MV-4-11 (cell line): ENCODE measurements around the gene SPATS2.

Experiments used
- DNase-seq: peaks from one replicate; lab custom pipeline; 2025; lab: John Stamatoyannopoulos, UW

SPATS2 gene

DNA sequence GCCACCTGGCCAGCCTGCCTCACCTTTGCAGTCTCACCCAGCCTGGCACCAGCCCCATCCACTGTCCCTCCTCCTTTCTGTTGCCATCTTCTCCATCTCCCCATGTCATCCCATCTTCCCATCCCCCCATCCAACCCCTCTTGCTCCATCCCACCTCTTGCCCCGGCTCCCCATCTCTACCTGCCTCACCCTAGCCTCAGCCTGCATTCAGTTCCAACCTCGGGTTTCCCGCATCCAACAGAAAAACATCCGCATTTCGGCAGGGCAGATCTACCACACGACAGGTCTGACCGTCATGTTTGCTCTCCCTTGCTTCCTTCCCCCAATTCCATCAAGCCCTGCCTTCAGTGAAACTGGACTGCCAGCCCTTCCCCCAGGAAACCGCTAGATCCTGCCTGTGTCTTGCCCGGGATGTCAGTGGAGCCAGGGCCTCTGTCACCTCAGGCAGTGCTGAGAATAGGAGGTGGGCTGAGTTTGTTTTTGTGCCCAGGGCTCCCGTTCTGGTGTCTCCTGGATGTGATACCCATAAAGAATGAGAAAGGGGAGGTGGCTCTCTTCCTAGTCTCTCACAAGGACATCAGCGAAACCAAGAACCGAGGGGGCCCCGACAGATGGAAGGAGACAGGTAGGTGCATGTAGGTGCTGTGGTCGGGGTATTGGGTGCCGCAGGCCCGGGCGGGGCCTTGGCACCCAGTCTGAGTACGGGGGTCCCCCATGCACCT is 174.0 kb downstream of the SPATS2 start:
- DNase-seq, result no peak

DNA sequence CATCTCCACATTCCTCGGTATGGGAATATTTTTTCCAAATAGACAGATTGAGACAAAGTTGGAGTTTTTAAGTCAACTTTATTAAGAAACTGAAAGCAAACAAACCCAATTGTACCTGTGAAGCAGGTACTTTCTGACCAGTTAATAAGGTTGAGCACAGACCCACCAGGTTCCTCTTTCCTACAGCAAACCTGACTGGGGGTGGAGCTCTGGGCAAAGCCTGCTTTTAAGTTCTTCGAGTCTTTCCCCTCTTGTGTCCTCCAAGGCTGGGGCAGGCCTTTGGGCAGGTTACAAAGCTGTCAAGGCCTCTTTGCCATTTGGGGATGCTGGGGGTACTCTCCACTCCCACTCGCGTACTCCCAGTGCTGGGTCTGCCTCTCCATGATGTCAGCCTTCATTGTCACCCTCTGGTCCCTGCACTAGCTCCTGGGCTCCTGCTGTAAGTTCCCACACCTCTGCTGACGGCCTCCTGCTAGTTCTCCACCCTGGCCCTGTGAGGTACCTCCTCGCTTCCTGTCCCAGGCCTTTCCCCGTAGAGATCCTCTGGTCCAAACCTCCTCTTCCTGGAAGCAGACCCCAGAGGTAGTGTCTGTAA is 174.7 kb downstream of the SPATS2 start:
- no peak for DNase-seq

DNA sequence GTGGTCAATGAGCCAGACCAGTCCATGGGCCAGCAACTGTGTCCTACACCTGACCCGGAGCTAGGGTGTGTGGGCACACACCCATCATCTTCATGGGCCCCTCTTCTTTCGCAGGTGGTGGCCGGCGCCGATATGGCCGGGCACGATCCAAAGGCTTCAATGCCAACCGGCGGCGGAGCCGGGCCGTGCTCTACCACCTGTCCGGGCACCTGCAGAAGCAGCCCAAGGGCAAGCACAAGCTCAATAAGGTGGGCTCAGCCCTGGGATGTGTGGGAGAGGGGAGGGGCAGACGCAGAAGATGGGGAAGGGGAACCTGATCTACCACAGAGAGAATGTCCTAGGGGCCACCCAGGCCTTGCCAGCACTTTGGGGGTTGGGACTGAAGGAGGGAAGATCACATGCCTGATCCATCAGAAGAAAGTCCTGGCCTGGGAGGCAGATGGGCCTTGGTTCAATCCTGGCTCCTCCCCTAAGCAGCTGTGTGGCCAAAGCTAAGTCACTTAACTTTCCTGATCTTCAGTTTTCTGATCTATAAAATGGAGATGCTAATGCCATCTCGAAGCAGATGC is 175.4 kb downstream of the SPATS2 start:
- no peak for DNase-seq

DNA sequence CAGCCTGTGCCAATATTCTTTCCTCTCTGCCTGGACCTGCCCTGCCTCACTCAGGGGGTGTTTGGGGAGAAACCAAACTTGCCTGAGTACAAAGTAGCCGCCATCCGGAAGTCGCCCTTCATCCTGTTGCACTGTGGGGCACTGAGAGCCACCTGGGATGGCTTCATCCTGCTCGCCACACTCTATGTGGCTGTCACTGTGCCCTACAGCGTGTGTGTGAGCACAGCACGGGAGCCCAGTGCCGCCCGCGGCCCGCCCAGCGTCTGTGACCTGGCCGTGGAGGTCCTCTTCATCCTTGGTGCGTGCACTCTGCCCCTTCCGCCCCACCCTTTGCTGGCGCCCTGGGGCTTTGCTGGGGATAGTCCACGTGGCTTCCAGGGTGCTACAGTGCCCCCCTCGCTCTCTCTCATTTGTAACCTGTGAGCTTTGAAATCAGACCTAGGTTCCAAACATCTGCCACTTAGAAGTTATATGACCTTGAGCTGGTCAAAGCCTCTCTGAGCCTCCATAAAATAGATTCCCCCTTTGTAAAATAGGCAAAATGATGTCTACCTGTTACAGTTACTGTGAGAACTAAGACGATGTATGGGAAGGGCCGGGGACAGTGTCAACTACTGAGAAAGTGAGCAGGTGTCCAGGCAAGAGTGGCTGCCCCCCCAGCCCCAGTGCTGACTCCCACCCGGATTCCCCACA is 176.1 kb downstream of the SPATS2 start:
- DNase-seq, result no peak

DNA sequence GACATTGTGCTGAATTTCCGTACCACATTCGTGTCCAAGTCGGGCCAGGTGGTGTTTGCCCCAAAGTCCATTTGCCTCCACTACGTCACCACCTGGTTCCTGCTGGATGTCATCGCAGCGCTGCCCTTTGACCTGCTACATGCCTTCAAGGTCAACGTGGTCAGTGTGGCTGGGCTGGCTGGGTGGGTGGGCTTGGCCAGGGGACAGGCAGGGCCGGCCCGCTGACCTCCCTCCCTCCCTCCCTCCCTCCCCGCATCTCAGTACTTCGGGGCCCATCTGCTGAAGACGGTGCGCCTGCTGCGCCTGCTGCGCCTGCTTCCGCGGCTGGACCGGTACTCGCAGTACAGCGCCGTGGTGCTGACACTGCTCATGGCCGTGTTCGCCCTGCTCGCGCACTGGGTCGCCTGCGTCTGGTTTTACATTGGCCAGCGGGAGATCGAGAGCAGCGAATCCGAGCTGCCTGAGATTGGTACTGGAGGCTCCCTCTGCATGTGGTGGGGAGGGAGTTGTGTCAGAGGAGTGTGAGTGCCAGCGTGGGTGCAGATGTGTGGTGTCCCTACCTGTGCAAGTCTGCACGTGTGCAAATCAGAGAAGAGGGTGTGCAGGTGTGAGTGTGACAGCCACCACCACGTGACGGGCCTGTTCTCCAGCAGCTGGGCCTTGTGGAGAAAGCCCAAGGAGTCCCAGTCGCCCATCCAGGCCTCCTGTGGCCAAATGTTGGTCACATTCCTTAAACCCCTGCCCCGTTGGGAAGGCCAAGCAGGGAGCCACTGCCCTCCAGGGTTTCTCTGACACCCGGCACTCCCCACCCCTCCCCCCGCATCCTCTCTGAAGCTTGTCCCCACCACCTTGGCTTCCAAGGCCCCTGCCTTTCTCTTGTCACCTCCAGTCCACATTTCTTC is 176.9 kb downstream of the SPATS2 start:
- DNase-seq, result no peak

DNA sequence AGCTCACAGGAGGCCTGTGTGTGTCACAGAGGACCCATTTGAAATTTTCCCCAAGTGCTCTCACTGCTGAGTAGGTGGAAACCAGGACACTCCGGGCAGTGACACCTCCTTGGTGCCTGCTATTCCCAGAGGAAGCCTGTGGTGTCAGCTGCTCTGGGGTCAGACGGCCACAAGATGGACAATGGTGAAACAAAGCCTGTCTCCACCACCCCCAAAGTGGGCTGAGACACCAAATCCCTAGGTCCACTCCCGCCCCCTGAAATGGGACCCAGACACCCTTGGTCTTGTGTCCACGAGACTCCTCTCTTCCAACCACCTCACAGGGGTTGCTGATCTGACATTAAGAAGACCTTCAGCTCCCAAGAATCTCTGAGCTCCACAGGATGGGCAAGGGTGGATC is 178.6 kb downstream of the SPATS2 start:
- DNase-seq, result no peak

DNA sequence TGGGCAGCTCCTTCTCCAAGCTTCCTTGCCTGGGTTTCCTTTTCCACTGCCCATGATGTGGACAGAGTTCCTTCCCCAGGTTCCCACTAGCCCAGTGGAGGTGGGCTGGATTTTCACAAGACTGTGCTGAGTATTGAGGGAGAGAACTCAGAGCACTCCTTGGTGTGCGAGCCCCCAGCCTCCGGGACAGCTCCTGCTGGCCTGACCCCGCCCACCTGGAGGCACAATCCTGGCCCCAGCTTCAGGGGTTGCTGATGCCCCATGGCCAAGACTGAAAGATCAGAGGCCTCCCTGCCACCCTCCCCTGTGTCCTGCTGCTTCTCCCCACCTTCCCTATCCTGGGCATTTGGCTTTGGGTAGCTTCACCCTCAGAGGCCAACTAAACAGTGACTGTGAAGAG is 179.2 kb downstream of the SPATS2 start:
- no peak for DNase-seq

DNA sequence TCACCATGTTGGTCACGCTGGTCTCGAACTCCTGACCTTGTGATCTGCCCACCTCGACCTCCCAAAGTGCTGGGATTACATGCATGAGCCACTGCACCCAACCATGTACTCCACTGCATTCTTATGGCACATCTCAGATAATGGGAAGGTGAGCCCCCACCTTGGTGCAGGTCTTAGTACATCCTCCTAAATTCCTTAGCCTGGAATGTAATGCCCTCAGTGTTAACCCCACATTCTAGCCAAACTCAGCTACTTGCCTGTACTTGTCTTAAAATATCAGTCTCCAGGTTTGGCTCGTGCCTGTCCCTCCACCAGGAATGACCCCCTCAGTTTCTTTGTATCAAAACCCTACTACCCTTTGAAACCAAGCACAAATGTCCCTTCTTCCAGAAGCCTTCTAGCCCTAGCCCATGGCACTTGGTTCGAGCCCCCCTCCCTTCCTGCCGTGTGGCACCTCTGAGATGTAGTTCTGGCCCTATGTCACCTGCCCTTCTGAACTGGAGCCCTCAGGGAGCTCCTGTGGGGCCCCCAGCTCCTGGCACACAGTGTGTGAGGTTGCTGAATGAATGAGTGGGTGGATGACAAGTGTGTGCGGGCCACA is 179.9 kb downstream of the SPATS2 start:
- DNase-seq, result no peak

DNA sequence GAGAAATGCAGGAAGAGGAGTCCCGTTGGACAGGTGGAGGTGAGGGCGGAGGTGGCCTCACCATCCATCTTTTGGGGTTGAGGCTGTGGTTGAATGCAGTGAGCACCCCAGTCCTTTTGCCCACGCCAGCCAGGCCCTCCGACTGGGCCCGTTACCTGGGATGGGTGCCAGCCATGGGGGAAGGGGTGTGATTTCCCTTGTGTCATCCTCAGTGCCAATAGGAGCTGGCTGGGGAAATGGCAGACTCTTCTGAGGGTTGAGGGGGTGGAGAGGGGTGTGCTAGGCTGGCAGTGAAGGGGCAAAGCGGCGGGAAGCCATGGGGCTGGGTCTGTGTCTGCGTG is 181.2 kb downstream of the SPATS2 start:
- no peak for DNase-seq

DNA sequence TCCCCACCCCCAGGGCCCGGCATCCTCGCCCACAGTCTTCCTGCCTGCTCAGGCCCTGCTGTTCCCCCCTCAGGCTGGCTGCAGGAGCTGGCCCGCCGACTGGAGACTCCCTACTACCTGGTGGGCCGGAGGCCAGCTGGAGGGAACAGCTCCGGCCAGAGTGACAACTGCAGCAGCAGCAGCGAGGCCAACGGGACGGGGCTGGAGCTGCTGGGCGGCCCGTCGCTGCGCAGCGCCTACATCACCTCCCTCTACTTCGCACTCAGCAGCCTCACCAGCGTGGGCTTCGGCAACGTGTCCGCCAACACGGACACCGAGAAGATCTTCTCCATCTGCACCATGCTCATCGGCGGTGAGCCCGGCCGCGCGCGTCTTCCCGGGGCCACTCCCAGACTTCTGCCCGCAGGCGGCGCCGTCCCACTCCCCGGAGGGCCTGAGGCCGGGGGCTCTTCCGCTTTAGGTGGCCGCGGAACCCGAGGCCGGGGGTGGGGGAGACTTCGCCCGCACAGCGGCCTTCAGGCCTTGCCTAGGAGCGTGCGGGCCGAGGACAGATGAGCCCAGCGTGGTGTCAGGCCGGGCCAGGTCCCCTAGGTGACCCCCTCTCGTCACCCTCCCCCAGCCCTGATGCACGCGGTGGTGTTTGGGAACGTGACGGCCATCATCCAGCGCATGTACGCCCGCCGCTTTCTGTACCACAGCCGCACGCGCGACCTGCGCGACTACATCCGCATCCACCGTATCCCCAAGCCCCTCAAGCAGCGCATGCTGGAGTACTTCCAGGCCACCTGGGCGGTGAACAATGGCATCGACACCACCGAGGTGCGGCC is 181.8 kb downstream of the SPATS2 start:
- no peak for DNase-seq

DNA sequence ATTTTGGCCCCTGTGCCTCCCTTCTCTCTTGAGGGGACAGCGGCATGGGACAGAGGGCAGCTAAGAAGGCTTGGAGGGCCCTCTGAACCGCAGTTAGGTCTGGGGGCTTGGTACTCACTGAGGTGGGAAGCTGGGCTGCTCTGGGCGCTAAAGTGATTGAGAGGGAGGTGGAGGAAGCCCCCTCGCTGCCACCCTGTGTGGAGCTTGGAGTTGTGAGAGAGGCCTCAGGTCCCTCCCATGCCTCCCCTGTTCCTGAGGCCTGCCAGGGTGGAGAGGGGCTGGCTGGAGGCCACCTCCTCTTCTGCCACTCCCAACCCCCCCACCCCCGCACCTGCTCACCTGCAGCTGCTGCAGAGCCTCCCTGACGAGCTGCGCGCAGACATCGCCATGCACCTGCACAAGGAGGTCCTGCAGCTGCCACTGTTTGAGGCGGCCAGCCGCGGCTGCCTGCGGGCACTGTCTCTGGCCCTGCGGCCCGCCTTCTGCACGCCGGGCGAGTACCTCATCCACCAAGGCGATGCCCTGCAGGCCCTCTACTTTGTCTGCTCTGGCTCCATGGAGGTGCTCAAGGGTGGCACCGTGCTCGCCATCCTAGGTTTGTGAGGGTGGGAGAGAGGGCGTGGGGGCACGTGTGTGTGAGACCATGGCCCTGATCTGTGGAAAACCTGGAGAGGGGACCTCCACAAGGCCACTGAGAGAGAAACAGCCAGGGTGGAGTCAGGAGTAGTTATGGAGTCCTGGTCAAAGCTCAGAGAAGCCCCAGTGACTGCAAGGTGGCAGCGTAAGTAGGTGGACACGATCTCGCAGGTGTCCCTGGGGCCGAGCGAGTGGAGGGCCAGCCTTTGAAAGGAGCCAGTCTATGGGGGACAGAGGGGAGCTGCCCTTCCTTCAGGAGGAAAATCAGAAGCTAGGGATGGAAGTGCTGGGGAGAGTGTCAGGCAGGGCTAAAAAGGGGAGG is 182.8 kb downstream of the SPATS2 start:
- no peak for DNase-seq

DNA sequence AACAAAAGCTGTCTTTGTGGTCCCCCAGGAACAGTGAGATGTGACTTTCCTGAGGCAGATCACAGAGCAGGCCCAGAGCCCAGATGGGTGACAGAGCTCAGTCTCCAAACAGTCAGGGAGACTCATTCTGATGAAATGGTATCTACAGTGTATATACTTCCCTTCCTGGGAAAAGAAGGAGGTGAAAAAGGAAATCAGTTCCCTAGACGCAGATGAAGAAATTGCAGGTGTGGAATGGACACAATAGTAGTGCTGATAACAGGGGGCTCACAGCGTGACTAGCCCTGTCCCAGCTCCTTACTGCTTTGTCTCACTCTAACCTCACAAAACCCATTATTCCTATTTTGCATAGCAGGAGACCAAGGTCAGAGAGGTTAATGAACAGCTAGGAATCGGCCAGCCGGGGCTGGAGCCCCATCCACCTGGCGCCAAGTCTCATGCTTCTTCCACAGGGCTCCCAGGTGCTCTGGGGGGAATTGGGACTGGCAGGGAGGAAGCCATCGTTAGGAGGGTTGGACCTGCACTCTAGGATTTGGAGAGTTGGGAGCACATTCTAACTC is 183.5 kb downstream of the SPATS2 start:
- no peak for DNase-seq

DNA sequence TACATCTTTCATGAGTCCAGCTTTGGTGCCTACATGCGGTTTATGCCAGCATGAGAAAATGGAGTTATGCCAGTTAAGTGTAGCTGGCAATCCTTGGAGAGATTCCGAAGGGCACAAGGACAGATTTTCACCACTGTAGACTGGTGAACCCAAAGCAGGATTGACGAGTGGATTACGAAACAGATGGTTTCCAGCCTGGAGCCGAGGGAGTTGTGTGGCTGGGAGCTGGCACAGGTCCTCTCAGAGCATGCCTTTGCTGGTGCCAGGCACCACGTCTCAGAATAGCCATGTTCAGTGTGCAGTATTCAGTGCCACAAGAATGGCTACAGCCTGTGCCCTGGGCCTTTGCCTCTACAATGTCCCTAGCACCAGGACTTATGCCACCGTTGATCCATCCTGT is 184.8 kb downstream of the SPATS2 start:
- DNase-seq, result no peak

DNA sequence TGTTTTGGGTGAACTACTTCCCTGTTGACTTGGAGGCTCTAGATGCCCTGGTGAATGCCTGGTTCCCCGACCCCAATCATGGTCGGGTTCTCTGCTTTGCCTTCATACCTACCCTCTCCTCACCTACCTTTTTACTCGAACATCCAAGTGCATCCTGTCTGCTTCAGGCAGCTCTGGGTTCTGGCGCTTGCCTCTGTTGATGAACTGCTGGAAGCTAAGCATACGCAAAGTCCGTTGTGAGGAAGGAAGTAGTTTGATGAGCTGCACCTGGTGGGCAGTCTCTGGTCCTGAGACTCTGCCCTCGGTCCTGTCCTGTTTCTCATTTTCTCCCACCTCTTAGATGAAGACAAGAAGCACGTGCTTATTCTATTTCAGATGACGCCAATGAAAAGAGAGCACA is 185.2 kb downstream of the SPATS2 start:
- no peak for DNase-seq

DNA sequence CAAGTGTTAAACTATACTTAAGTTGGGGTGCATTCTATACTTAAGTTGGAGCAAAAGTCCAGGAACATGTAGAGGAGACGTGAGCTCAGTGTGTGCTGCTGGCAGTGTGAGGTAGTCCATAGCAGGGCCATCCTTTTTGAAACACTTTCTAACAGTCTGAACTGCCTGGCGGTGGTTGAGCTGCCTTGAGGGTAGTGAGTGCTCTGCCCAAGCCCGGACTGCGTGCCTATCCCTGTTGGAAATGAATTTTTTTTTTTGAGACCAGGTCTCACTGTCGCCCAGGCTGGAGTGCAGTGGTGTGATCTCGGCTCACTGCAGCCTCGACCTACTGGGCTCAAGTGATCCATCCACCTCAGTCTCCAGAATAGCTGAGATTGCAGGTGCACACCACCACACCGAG is 185.6 kb downstream of the SPATS2 start:
- no peak for DNase-seq

DNA sequence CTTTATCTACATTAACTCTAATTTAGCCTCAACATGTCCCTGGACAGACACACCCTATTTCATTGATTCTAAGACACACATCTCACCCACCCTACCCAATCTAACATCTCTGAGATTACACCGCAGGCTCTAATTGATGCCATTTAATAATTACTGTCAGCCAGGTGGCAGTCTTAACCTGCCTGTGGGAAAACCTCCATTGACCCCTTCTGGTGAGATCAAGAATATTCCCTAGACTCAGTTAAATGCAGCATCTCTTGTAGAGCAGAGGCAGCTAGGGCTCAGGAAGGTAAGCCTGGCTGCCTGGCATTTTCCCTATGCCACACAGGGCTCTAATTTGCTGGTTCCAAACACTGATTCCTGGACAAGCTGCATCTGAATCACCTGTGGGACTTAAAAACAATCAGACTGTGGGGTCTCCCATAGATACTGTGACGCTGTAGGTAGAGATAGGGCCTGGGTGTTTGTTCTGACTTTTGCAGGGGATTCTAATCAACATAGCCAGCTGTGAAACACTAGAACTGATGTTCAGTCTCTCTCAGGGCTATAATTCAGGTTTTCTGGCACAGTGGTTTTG is 186.3 kb downstream of the SPATS2 start:
- DNase-seq, result no peak

DNA sequence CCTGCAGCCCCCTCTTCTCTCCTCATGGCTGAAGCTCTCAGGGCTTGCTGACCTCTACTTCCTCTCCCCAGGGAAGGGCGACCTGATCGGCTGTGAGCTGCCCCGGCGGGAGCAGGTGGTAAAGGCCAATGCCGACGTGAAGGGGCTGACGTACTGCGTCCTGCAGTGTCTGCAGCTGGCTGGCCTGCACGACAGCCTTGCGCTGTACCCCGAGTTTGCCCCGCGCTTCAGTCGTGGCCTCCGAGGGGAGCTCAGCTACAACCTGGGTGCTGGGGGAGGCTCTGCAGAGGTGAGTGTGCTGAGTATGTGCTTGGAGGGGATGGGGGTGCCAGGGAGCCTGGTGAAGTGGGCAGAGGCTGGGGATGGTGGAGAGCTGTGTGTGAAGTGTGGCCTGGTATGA is 187.0 kb downstream of the SPATS2 start:
- DNase-seq, result no peak

DNA sequence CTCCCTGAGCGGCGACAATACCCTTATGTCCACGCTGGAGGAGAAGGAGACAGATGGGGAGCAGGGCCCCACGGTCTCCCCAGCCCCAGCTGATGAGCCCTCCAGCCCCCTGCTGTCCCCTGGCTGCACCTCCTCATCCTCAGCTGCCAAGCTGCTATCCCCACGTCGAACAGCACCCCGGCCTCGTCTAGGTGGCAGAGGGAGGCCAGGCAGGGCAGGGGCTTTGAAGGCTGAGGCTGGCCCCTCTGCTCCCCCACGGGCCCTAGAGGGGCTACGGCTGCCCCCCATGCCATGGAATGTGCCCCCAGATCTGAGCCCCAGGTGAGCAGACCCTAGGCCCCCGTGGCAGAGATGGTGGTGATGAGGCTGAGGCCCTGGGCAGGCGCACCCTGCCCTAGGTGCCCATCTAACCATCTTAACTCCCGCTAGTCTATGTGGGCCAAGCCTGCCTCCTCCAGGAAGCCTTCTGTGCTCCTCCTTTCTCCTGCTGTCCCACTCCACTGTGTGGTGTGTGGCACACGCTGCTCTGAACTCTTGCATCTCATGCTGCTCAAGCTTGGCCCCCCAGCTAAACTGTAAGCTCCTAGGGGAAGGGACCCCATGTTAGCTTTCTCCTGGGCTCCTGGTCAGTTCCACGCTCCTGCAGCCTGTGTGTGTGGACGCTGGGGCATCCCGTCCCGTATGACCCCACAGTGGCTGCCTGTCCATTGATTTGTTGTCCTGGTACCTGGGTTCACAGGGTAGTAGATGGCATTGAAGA is 188.5 kb downstream of the SPATS2 start:
- DNase-seq, result no peak
